Activated CD4-positive, alpha-beta T cell treated with anti-CD3 and anti-CD28 coated beads, Interleukin-2, Interleukin-6, amounts not matched to agents 100 ng/mL and 50 ng/mL, durations not matched to agents 16 hours and 8 hours (primary cell): ENCODE measurements around the gene PIEZO1.
"Not testable (repeated sequence)": the region's sequence is repeated elsewhere in the genome, so short reads cannot be mapped to it uniquely, and the experiment has no call there.

Experiments used
- DNase-seq: peaks from one replicate; pipeline ENCODE4 v3.0.0-alpha.2; 2020

The PIEZO1 gene

GRCh38 chr16:88785106-88785924 is at the start of gene PIEZO1:
Gene PIEZO1, minus strand, starts transcription at chr16:88785220. Its CDS starts 256 bp downstream, at chr16:88784964.
- peak; percentile 81 for DNase-seq

- DNase-seq, result no peak
Measured at GRCh38 chr16:88834670-88835069, 49.6 kb upstream of the PIEZO1 start.

- no peak for DNase-seq
Measured at GRCh38 chr16:88833086-88833485, 48.1 kb upstream of the PIEZO1 start.

- no peak for DNase-seq
Measured at GRCh38 chr16:88831838-88832237, 46.8 kb upstream of the PIEZO1 start.

- DNase-seq, result no peak
Measured at GRCh38 chr16:88830783-88831182, 45.8 kb upstream of the PIEZO1 start.

DNA sequence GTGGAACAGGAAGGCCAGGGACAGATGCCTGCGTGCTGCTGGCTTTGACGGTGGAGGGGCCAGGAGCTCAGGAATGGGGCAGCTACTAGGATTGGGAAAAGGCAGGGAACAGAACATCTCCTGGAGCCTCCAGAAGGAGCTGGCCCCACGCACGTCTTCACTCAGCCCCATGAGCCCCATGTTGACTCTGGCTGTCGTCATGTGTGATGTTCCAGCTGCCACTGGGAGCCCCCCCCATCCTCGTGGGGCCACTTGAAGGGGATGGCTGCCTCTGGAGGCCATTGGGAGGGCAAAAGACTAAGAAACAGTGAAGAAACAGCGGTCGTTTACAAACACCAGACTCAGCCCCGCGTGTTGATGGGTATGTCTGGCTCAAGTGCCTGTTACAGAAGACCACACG is 45.2 kb upstream of the PIEZO1 start:
- no peak for DNase-seq

DNA sequence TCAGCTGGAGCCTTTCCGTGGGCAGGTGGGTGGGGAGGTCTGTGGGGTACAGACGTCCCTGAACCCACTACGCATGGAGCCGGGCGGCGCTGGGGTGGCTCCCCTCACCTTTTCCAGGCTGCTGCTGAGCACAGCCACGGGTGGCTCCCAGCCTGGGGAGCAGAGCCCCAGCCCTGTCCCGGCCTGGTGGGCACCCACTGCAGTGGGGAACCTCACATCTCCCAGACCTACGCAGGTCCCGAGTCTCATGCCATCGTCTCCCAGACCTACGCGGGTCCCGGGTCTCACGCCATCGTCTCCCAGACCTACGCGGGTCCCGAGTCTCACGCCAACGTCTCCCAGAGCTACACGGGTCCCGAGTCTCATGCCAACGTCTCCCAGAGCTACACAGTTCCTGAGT is 43.7 kb upstream of the PIEZO1 start:
- DNase-seq, result no peak

- DNase-seq, result no peak
Measured at GRCh38 chr16:88827727-88828126, 42.7 kb upstream of the PIEZO1 start.

DNA sequence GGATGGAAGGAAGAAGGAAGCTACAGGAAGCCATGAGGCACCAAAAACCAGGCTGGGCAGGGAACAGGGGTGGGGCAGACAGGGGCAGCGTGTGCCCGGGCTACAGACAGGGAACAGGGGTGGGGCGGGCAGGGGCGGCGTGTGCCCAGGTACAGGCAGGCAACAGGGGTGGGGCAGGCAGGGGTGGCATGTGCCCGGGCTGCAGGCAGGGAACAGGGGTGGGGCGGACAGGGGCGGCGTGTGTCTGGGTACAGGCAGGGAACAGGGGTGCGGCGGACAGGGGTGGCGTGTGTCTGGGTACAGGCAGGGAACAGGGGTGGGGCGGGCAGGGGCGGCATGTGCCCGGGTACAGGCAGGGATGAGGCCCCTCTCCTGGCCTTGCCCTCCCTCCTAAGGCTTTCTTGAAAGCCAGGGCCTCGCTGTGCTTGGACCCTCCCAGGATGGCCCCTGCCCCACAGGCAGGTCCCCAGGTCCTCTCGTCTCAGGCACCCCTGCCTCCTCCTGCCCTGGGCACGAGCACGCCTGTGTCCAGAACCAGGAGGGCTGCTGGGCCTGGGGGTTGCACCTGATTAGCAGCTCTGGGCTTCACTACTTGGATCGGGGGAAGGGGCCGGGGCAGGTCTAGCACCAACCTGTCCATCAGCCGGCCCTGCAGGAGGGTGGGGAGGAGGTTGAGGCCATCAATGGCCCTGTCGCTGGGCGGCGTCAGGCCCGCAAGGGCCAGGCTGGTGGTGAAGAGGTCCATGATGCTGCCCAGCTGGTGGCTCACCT is 41.2 kb upstream of the PIEZO1 start:
- no peak for DNase-seq

DNA sequence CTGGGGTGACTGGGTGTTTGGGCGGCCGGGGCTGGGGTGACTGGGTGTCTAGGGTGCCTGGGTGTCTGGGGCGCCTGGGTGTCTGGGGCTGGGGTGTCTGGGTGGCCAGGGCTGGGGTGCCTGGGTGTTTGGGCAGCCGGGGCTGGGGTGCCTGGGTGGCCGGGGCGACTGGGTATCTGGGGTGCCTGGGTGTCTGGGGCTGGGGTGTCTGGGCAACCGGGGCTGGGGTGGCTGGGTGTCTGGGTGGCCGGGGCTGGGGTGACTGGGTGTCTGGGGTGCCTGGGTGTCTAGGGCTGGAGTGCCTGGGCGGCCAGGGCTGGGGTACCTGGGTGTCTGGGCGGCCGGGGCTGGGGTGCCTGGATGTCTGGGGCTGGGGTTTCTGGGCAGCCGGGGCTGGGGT is 40.1 kb upstream of the PIEZO1 start:
- DNase-seq, result no peak

- no peak for DNase-seq
Measured at GRCh38 chr16:88824256-88825077, 39.4 kb upstream of the PIEZO1 start.

DNA sequence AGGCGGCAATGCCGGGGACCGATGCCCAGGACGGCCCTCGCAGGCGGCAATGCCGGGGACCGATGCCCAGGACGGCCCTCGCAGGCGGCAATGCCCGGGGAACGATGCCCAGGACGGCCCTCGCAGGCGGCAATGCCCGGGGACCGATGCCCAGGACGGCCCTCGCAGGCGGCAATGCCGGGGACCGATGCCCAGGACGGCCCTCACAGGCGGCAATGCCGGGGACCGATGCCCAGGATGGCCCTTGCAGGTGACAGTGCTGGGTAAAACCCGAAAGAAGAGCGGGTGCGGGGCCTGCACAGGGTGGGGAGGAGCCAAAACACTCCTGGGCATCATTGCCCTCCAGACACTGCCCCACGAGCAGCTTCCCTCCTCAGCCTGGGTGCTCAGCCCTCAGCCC is 38.6 kb upstream of the PIEZO1 start:
- not testable (repeated sequence) for DNase-seq

DNA sequence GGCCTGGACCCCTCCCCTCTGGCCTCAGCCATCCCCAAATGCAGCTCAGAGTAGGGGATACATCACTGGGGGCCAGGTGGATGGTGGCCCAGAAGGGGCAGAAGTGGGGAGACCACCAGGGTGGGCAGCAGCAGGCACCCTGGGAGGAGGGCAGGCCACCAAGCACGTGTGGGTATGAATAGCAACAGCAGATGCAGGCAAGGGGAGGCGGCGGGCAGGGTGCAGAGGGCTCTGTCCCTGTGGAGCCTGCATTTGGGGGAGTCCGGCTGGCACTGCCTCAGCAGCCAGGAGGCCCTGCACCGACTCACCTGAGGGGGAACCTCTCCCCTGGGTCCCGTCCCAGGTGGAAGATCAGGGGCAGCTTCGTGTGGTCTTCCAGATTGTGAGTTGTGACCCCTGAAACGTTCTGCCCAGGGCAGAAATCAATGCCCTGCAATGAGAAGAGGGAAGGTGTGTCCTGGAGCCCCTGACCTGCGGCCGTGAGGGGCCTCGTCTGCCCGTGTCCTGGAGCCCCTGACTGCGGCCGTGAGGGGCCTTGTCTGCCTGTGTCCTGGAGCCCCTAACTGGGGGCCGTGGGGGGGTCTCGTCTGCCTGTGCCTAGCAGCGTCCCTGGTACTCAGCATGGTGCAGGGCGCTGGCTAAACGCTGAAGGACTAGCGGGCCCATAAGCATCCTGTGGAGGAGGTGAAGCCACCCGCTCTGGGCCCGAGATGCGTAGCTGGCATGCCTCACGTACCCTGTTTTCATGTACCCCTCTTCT is 37.4 kb upstream of the PIEZO1 start:
- DNase-seq, result no peak

GRCh38 chr16:88821168-88821850 is 36.3 kb upstream of the PIEZO1 start:
- DNase-seq, result no peak

DNA sequence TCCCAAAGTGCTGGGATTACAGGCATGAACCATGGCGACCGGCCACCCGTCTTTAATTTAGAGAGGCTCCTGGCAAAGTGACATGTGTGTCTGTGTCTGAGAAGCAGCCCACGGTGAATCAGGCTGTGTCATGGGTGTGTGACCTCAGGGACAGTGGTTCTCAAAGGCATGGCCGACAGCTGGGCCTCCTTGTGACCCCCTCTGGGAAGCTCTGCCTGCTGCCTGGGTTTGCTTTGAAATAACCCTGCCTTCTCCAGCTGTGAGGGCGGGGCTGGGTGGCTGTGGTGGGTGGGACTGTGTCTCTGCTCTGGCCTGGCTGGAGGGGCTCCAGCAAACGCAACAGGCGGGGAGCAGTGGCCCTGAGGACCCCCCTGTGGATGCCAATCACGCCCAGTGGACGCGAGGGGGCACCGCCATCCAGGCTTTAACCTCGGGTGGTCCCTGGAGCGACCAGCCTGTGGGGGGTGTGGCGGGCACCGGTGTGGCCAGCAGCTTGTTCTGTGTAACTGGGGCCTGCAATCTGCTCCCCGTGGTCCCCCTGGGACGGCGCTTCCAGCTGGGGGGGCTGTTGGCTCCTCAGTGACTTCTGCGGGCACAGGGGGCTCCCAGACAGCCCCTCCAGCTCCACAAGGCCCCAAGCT is 35.5 kb upstream of the PIEZO1 start:
- no peak for DNase-seq

DNA sequence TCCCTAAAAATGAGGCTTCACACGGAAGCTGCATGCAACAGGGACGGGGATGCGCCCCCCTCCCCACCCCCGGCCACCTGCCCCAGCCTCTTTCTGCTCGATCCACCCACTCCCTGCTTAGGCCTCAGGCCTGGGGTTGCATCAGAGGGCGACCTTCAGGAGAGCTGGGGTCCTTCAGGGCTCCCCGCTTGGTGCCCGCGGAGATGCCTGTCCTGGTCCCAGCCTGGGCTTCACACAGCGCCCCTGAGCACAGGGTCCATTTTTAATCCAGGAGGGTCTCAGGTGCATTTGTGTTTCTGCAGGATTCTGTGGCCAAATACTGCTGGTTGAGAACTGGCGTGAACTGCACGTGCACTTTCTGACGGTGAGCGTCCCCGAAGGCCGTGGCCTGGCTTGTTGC is 34.1 kb upstream of the PIEZO1 start:
- DNase-seq, result no peak

DNA sequence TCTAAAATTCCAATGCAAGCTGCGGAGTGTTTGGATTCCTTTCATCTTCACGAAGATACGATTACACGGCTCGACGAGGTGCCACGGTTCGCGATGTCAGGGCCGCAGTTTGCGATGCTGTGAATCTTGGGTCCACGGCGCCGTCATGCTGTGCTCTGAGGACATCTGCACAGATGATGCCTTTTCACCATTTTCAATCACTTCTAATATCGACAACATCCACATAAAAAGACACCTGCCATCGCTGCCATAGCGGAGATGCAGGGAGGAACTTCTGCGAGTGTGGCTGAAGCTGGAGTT is 33.5 kb upstream of the PIEZO1 start:
- no peak for DNase-seq

GRCh38 chr16:88817785-88818574 is 33.0 kb upstream of the PIEZO1 start:
- DNase-seq, result no peak

DNA sequence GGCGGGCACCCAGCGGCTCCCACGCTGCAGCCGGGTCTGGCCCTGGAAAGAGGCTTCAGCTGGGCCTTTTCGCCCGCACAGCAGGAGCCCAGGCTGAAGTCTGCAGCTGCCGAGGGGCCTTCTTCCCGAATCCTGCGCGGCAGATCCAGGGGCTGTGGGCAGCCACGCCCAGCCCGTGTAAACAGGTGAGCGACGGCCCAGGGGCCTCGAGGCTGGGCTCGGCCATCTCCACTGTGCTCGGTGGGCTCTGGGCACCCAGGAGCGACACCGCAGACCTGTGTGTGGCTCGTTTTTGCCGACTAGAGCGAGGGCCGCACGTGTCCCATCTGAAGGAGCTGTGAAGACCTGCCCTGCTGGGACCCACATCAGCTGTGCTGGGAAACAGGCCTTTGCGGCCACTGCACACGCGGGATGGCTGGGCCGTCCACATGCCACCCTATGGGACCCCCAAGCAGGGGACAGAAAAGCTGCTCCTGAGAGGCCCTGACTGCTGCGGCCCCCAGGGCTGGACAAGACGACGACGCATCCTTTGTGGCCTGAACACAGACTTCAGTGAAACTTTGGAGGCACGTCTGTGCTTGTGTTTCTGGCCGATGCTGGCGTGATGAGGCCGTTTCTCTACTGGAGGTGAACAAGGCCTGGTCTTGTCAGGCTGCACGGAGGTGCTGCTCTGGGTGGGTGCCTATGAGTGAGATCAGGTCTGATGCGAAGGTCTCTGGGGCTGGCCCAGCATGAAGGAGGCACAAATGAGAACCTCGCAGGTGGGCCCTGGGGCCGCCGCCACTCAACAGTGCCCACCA is 31.9 kb upstream of the PIEZO1 start:
- DNase-seq, result no peak
